CD4-positive, alpha-beta T cell (primary cell): ENCODE results near the gene PDK2. TPM values are rescaled to one million over a fixed set of nuclear protein-coding genes. Genes with fewer than 3 reads are reported as not detected.

Source experiments
- ATAC-seq: fragments of 200-7000 bp; cut with Tn5 transposase; one replicate; pipeline ENCODE4 v1.10.0; 2022; ENCODE audit warnings: mild to moderate bottlenecking; ENCODE audit not compliant: poor library complexity
- CTCF ChIA-PET: fragments of 350-600 bp; sonication (Branson Sonifier 250); formaldehyde crosslinking; loops from one replicate; lab custom pipeline; 2021; ENCODE audit warnings: antibody characterized with exemption, inconsistent platforms; lab: Charles Lee
- POLR2A ChIA-PET: fragments of 350-600 bp; sonication (Branson Sonifier 250); formaldehyde crosslinking; loops from one replicate; lab custom pipeline; 2021; ENCODE audit warnings: antibody characterized with exemption, inconsistent platforms; lab: Charles Lee
- DNase-seq, 14 experiments: peaks; one replicate each; pipeline ENCODE4 v3.0.0-alpha.2; 2013 to 2020; ENCODE audit warnings: mixed read lengths in 2 of 14
- H3K27ac ChIP-seq, 2 donors: one replicate each; pipeline versions ENCODE4 v1.5.1 to v1.7.0; 2013; ENCODE audit warnings: low read length in 2 of 2, low read depth in 1 of 2, mild to moderate bottlenecking in 1 of 2
- H3K27me3 ChIP-seq, 2 experiments: 1 replicate in 1 of 2; 2 replicates in 1 of 2; pipeline versions ENCODE4 v1.6.1 to v1.7.0; 2013; ENCODE audit warnings: low read length in 2 of 2, control low read depth in 1 of 2, mild to moderate bottlenecking in 1 of 2, moderate library complexity in 1 of 2; ENCODE audit not compliant: insufficient read depth in 2 of 2, control insufficient read depth in 1 of 2
- H3K36me3 ChIP-seq: one replicate; pipeline ENCODE4 v1.6.1; 2013; ENCODE audit warnings: low read length, control low read depth; ENCODE audit not compliant: insufficient read depth
- H3K4me1 ChIP-seq: one replicate; pipeline ENCODE4 v1.6.1; 2013; ENCODE audit warnings: low read length, control low read depth; ENCODE audit not compliant: insufficient read depth
- H3K4me3 ChIP-seq: one replicate; pipeline ENCODE4 v1.5.1; 2013; ENCODE audit warnings: mild to moderate bottlenecking, low read length, moderate library complexity
- H3K9me3 ChIP-seq, 2 experiments: 1 replicate in 1 of 2; 2 replicates in 1 of 2; pipeline versions ENCODE4 v1.6.1 to v1.7.0; 2013; ENCODE audit warnings: low read length in 2 of 2, mild to moderate bottlenecking in 2 of 2, control low read depth in 1 of 2, moderate library complexity in 1 of 2; ENCODE audit not compliant: control insufficient read depth in 1 of 2, insufficient read depth in 1 of 2
- H3K27ac Mint-ChIP-seq: one replicate; pipeline ENCODE4 v1.8.0; 2020; ENCODE audit warnings: mixed read lengths
- H3K27me3 Mint-ChIP-seq: one replicate; pipeline ENCODE4 v1.8.0; 2021; ENCODE audit warnings: mixed read lengths
- H3K36me3 Mint-ChIP-seq: one replicate; pipeline ENCODE4 v1.8.0; 2021; ENCODE audit warnings: low read depth, mixed read lengths
- H3K4me1 Mint-ChIP-seq: one replicate; pipeline ENCODE4 v1.8.0; 2021; ENCODE audit warnings: low read depth, mixed read lengths
- H3K4me3 Mint-ChIP-seq: one replicate; pipeline ENCODE4 v1.8.0; 2020; ENCODE audit warnings: mild to moderate bottlenecking, mixed read lengths
- H3K9me3 Mint-ChIP-seq: one replicate; pipeline ENCODE4 v1.8.0; 2020; ENCODE audit warnings: mixed read lengths
- CTCF ChIP-seq: fragments of 200-600 bp; IDR thresholded peaks from one replicate; pipeline ENCODE4 v1.8.0; 2022; ENCODE audit warnings: antibody characterized with exemption, mild to moderate bottlenecking
- intact Hi-C, 2 experiments: fragments of 100-400 bp; cut with DNase I in 1 of 2; cut with micrococcal nuclease in 1 of 2; formaldehyde crosslinking; loops; one replicate each; pipeline versions ENCODE4 v1.15.1 to v1.9.0; 2023 to 2025; cut with DNase I, micrococcal nuclease
- total RNA-seq, 174 experiments: library from RNA in 2 of 174; stranded (reverse) in 2 of 174; gene quantifications; one replicate each; pipeline ENCODE4 v1.2.3 and lab custom pipeline; 2021 to 2026

Gene PDK2
- total RNA-seq, 2 experiments from 2014 or later = 8.7 to 10.1 TPM

GRCh38 chr17:50134206-50135110 is 39.3 kb downstream of the PDK2 start:
- H3K36me3 ChIP-seq = peaks cover 52% of the 10 kb centered on the region
- H3K36me3 Mint-ChIP-seq = peaks cover 65% of the 10 kb centered on the region

GRCh38 chr17:50135316-50136095 is 40.4 kb downstream of the PDK2 start:
- Histone ChIP-seq H3K4me3 (no peak overlapping the region), H3K9me3 (no peaks in the 10 kb centered on the region), H3K36me3 (peaks cover 61% of the 10 kb centered on the region), H3K27me3 (peaks cover 4 to 5% of the 10 kb centered on the region in 2 experiments), H3K4me1 (peaks cover 44% of the 10 kb centered on the region), H3K27ac (no peak overlapping the region)
- Mint-ChIP-seq H3K27me3 (peaks cover 14% of the 10 kb centered on the region), H3K4me3 (no peak overlapping the region), H3K27ac (no peak overlapping the region), H3K4me1 (peaks cover 43% of the 10 kb centered on the region), H3K36me3 (peaks cover 76% of the 10 kb centered on the region), H3K9me3 (no peaks in the 10 kb centered on the region)
- ChIA-PET CTCF (no interaction called here), POLR2A (no interaction called here)
- no peak for DNase-seq
- intact Hi-C loops = no loop called here
- no peak for ATAC-seq
- TF ChIP-seq CTCF = no peak

More at GRCh38 chr17:50134206-50135110, 39.3 kb downstream of the PDK2 start:
- ATAC-seq = no peak
- Histone ChIP-seq H3K27me3 (peaks cover 4 to 6% of the 10 kb centered on the region in 2 experiments), H3K27ac (no peak overlapping the region), H3K9me3 (no peaks in the 10 kb centered on the region), H3K4me3 (no peak overlapping the region), H3K4me1 (peaks cover 41% of the 10 kb centered on the region)
- H3K9me3 Mint-ChIP-seq = no peaks in the 10 kb centered on the region
- CTCF ChIA-PET = no interaction called here
- no peak overlapping the region for H3K4me3 Mint-ChIP-seq
- POLR2A ChIA-PET = no interaction called here
- H3K27me3 Mint-ChIP-seq = peaks cover 19% of the 10 kb centered on the region
- TF ChIP-seq CTCF = no peak
- intact Hi-C loops = loop anchor here in 1 of 2 experiments (5.0 kb wide), 1 partner anchor 33 kb away; the partner anchor contains the start of gene SGCA
- no peak for DNase-seq
- no peak overlapping the region for H3K27ac Mint-ChIP-seq
- peaks cover 38% of the 10 kb centered on the region for H3K4me1 Mint-ChIP-seq

DNA sequence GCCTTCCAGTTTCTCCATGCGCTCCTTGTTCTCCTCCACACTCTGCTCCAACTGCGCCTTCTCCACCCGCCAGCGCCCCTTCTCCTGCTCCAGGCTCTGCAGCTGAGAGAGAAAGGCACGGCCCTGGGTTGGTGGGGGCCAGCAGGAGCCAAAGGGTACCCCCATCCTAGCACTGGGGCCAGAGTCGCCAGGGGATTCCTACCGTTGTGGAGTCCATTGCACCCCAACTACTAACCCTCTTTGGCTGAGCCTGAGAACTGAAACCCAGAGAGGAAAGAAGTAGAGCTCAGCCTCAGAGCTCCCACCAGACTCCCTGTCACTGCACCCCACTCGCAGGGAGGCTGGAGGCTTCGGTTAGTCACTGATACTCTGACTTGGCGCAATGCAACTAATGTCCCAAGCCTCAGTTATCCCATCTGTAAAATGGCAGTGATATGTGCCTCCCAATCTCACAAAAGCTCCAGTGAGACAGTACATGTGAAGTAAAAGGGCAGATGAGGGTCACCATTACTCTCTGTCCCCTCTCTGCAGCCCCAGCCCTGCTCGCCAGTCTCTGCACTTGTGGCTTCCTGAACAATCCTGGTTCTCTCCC is 41.0 kb downstream of the PDK2 start:
- H3K9me3 Mint-ChIP-seq = no peaks in the 10 kb centered on the region
- Histone ChIP-seq H3K4me3 (no peak overlapping the region), H3K4me1 (peaks cover 44% of the 10 kb centered on the region), H3K36me3 (peaks cover 68% of the 10 kb centered on the region), H3K27ac (no peak overlapping the region), H3K27me3 (no peaks in the 10 kb centered on the region), H3K9me3 (peaks cover 0 to 3% of the 10 kb centered on the region in 2 experiments)
- ChIA-PET CTCF (interaction anchor here (0.9 to 1.3 kb wide), 2 partner anchors 19 to 42 kb away, joined by 3 read pairs; no protein-coding TSS in a partner anchor), POLR2A (interaction anchor here (0.6 to 0.9 kb wide), 2 partner anchors 16 to 1627 kb away, joined by 3 to 4 read pairs; no protein-coding TSS in a partner anchor)
- H3K4me1 Mint-ChIP-seq = peaks cover 43% of the 10 kb centered on the region
- DNase-seq = no peak
- intact Hi-C loops = no loop called here
- no peak for ATAC-seq
- H3K36me3 Mint-ChIP-seq = peaks cover 83% of the 10 kb centered on the region
- H3K4me3 Mint-ChIP-seq = no peak overlapping the region
- H3K27me3 Mint-ChIP-seq = peaks cover 7% of the 10 kb centered on the region
- TF ChIP-seq CTCF = no peak
- H3K27ac Mint-ChIP-seq = no peak overlapping the region
